Endothelial cell of umbilical vein (primary cell): ENCODE measurements around the gene CUL9. TPM values are rescaled to one million over a fixed set of nuclear protein-coding genes. Genes with fewer than 3 reads are reported as not detected.
"Not testable (repeated sequence)": the region's sequence is repeated elsewhere in the genome, so short reads cannot be mapped to it uniquely, and the experiment has no call there.

Experiments
- BruUV-seq: library from RNA; stranded (reverse); fragments of 400-500 nt; replicated peaks from 2 replicates; lab custom pipeline; 2021; lab: Mats Ljungman, UMichigan
- CTCF ChIA-PET: fragments of 300-600, 350-600 bp; sonication (Branson Sonifier 250); formaldehyde crosslinking; loops from one replicate; lab custom pipeline; 2021; ENCODE audit warnings: antibody characterized with exemption, inconsistent platforms; lab: Charles Lee
- POLR2A ChIA-PET: fragments of 300-600, 350-600 bp; sonication (Branson Sonifier 250); formaldehyde crosslinking; loops from one replicate; lab custom pipeline; 2021; ENCODE audit warnings: antibody characterized with exemption, inconsistent platforms; lab: Charles Lee
- DNase-seq: peaks from one replicate; pipeline ENCODE4 v3.0.0-alpha.2; 2011; ENCODE audit warnings: low read depth, low spot score
- FAIRE-seq: peaks from 2 replicates; lab custom pipeline; 2011; peaks lifted over from hg19 to GRCh38; lab: Jason Lieb, UNC
- H2AFZ ChIP-seq: 2 replicates; pipeline ENCODE4 v1.6.0; 2012; ENCODE audit warnings: low read depth, low read length, control low read depth, inconsistent platforms
- H3K27ac ChIP-seq: 2 replicates; pipeline ENCODE4 v1.5.1; 2011; ENCODE audit warnings: low read depth, mild to moderate bottlenecking, control low read depth, low read length, moderate library complexity; ENCODE audit not compliant: insufficient read depth
- H3K27me3 ChIP-seq, 2 experiments: 2 replicates each; pipeline versions ENCODE4 v1.6.0 to v1.6.1; 2011; ENCODE audit warnings: low read length in 2 of 2, mixed read lengths in 1 of 2; ENCODE audit not compliant: control insufficient read depth in 2 of 2, insufficient read depth in 2 of 2
- H3K36me3 ChIP-seq, 2 experiments: 2 replicates in 1 of 2; 3 replicates in 1 of 2; pipeline ENCODE4 v1.5.1; 2011; ENCODE audit warnings: low read length in 2 of 2, mild to moderate bottlenecking in 1 of 2, moderate library complexity in 1 of 2; ENCODE audit not compliant: control insufficient read depth in 2 of 2, insufficient read depth in 2 of 2; ENCODE audit errors: extremely low read depth in 1 of 2
- H3K4me1 ChIP-seq: 3 replicates; pipeline ENCODE4 v1.5.1; 2011; ENCODE audit warnings: mild to moderate bottlenecking, low read length; ENCODE audit not compliant: control insufficient read depth, insufficient read depth; ENCODE audit errors: extremely low read depth
- H3K4me2 ChIP-seq: 2 replicates; pipeline ENCODE4 v1.6.1; 2011; ENCODE audit warnings: low read length, control low read depth, mixed read lengths; ENCODE audit not compliant: insufficient read depth
- H3K4me3 ChIP-seq, 3 experiments: fragments of 200-600 bp in 1 of 3; sonication (generic), shearing (Covaris generic) in 1 of 3; replicated peaks in 1 of 3; 2 replicates each; pipeline ENCODE4 v1.5.1; 2011 to 2016; ENCODE audit warnings: control low read depth in 3 of 3, low read length in 3 of 3, mild to moderate bottlenecking in 2 of 3, inconsistent platforms in 1 of 3, low read depth in 1 of 3, moderate library complexity in 1 of 3; ENCODE audit not compliant: insufficient read depth in 1 of 3
- H3K79me2 ChIP-seq: 2 replicates; pipeline ENCODE4 v1.6.0; 2012; ENCODE audit warnings: low read length, inconsistent platforms; ENCODE audit not compliant: control insufficient read depth, insufficient read depth
- H3K9ac ChIP-seq: replicated peaks from 2 replicates; pipeline ENCODE3; 2011; ENCODE audit warnings: low read length, control low read depth; ENCODE audit not compliant: insufficient read depth; ENCODE audit errors: extremely low read depth
- H3K9me1 ChIP-seq: replicated peaks from 3 replicates; pipeline ENCODE4 v1.6.0; 2011; ENCODE audit warnings: mild to moderate bottlenecking, low read length; ENCODE audit not compliant: control insufficient read depth, insufficient read depth; ENCODE audit errors: extremely low read depth
- H3K9me3 ChIP-seq: replicated peaks from 2 replicates; pipeline ENCODE4 v1.5.1; 2012; ENCODE audit warnings: low read length, inconsistent platforms; ENCODE audit not compliant: control insufficient read depth, insufficient read depth
- H4K20me1 ChIP-seq: replicated peaks from 2 replicates; pipeline ENCODE3; 2011; ENCODE audit warnings: mild to moderate bottlenecking, low read length; ENCODE audit not compliant: control insufficient read depth, insufficient read depth; ENCODE audit errors: extremely low read depth
- EZH2 ChIP-seq: IDR thresholded peaks from 2 replicates; pipeline ENCODE4 v1.6.1; 2012; ENCODE audit warnings: borderline replicate concordance, low read depth, mild to moderate bottlenecking, moderate library complexity, low read length, inconsistent platforms; ENCODE audit not compliant: severe bottlenecking
- FOS ChIP-seq: IDR thresholded peaks from 2 replicates; pipeline ENCODE4 v1.6.1; 2011; ENCODE audit warnings: mild to moderate bottlenecking, low read length, moderate library complexity, borderline replicate concordance; ENCODE audit not compliant: insufficient read depth
- dilution Hi-C: fragments of 300-500 bp; cut with MboI; formaldehyde crosslinking; loops from one replicate; pipeline ENCODE4 v1.15.0; 2019; ENCODE audit warnings: low sequenced_read_pairs; ENCODE audit not compliant: extremely low pct_ligation_motif_present
- intact Hi-C: fragments of 100-400 bp; cut with micrococcal nuclease; formaldehyde crosslinking; loops from one replicate; pipeline ENCODE4 v1.10.0; 2022
- polyA plus RNA-seq, 4 experiments: library from polyadenylated mRNA; depleted of rRNA in 3 of 4; stranded (reverse) in 3 of 4; unstranded in 1 of 4; fragments of >200 nt; gene quantifications; 2 replicates each; pipeline versions ENCODE4 v1.2.1 to v1.2.3, GENCODE V29; 2011 to 2012; ENCODE audit warnings: missing spikeins in 1 of 4
- total RNA-seq: library from RNA; stranded (reverse); gene quantifications from 2 replicates; pipeline ENCODE4 v1.2.3, GENCODE V29; 2021
- TF ChIP-seq, protein P1 (sequence below), 2 donors: IDR thresholded peaks; 1 replicate in 1 of 2; 2 replicates in 1 of 2; pipeline ENCODE4 v1.5.1; 2011; ENCODE audit warnings: low read length in 2 of 2, mild to moderate bottlenecking in 2 of 2, moderate library complexity in 2 of 2, control low read depth in 1 of 2, inconsistent platforms in 1 of 2, low read depth in 1 of 2; ENCODE audit not compliant: insufficient read depth in 1 of 2; ENCODE audit errors: extremely low read depth in 1 of 2

The CUL9 gene
- total and polyA plus RNA-seq, 2 donors (not counting 3 experiments of a cell fraction or from before 2014, with no cell fraction given) = 38.7 to 46.0 TPM

DNA sequence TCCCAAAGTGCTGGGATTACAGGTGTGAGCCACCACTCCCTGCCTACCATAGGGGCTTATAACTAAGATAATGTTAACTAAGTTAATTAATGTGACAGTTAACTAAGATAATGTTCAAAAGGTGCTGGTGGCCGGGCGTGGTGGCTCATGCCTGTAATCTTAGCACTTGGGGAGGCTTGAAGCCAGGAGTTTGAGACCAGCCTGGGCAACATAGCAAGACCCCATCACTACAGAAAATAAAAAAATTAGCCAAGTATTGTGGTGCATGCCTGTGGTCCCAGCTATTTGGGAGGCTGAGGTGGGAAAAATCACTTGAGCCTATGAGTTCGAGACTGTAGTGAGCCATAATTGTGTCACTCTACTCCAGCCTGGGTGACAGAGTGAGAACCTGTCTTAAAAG is 43.7 kb upstream of the CUL9 start:
- no peaks in the 10 kb centered on the region for H3K4me1 ChIP-seq
- intact Hi-C loops (no loop called here), dilution Hi-C loops (no loop called here)
- DNase-seq (no peak), FAIRE-seq (no peak)
- no peaks in the 10 kb centered on the region for H3K27me3 ChIP-seq
- no peaks in the 10 kb centered on the region for H3K9me1 ChIP-seq
- H3K27ac ChIP-seq = no peak overlapping the region
- H3K9ac ChIP-seq = no peak overlapping the region
- H4K20me1 ChIP-seq = no peaks in the 10 kb centered on the region
- H3K79me2 ChIP-seq = no peaks in the 10 kb centered on the region
- ChIA-PET POLR2A (no interaction called here), CTCF (no interaction called here)
- TF ChIP-seq, protein P1, sequence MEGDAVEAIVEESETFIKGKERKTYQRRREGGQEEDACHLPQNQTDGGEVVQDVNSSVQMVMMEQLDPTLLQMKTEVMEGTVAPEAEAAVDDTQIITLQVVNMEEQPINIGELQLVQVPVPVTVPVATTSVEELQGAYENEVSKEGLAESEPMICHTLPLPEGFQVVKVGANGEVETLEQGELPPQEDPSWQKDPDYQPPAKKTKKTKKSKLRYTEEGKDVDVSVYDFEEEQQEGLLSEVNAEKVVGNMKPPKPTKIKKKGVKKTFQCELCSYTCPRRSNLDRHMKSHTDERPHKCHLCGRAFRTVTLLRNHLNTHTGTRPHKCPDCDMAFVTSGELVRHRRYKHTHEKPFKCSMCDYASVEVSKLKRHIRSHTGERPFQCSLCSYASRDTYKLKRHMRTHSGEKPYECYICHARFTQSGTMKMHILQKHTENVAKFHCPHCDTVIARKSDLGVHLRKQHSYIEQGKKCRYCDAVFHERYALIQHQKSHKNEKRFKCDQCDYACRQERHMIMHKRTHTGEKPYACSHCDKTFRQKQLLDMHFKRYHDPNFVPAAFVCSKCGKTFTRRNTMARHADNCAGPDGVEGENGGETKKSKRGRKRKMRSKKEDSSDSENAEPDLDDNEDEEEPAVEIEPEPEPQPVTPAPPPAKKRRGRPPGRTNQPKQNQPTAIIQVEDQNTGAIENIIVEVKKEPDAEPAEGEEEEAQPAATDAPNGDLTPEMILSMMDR (IDR thresholded peaks at IDR 0.05; ENCODE audit: extremely low read depth in 1 of 2, insufficient read depth in 1 of 2, low read depth in 1 of 2, low read length in 2 of 2) = no peak
- TF ChIP-seq FOS (no peak), EZH2 (no peak)
- H3K4me2 ChIP-seq = no peak overlapping the region
- H3K9me3 ChIP-seq = no peaks in the 10 kb centered on the region
- no peaks in the 10 kb centered on the region for H3K36me3 ChIP-seq
- no peak overlapping the region for H3K4me3 ChIP-seq
- no peak overlapping the region for H2AFZ ChIP-seq
- BruUV-seq = no TSS peak

DNA sequence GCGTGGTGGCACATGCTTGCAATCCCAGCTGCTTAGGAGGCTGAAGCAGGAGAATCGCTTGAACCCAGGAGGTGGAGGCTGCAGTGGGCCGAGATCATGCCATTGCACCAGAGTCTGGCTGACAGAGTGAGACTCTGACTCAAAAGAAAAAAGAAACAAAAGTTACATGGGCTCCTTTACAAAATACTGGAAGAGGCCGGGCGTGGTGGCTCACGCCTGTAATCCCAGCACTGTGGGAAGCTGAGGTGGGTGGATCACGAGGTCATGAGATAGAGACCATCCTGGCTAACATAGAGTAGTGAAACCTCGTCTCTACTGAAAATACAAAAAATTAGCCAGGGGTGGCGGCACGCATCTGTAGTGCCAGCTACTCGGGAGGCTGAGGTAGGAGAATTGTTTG is 42.0 kb upstream of the CUL9 start:
- H4K20me1 ChIP-seq, H3K27ac ChIP-seq, H3K36me3 ChIP-seq, FAIRE-seq, H2AFZ ChIP-seq, H3K9ac ChIP-seq, DNase-seq, H3K9me1 ChIP-seq, dilution Hi-C loops, POLR2A ChIA-PET, H3K4me2 ChIP-seq, H3K9me3 ChIP-seq, H3K27me3 ChIP-seq, H3K4me3 ChIP-seq, BruUV-seq, H3K4me1 ChIP-seq, H3K79me2 ChIP-seq: not testable (repeated sequence)
- intact Hi-C loops = loop anchor here (5.0 kb wide), 1 partner anchor 83 kb away; the partner anchor contains the start of genes KLC4 and MRPL2
- CTCF ChIA-PET = interaction anchor here (1.3 kb wide), 1 partner anchor 43 kb away, joined by 3 read pairs; no protein-coding TSS in a partner anchor
